Activated naive CD4-positive, alpha-beta T cell treated with anti-CD3 and anti-CD28 coated beads, Interleukin-2, amount 50 U/mL, for 72 hours (primary cell): ENCODE data around the gene PIP4K2C. TPM values are rescaled to one million over a fixed set of nuclear protein-coding genes. Genes with fewer than 3 reads are reported as not detected.

Source experiments
- ATAC-seq, 2 donors: fragments of 150-1000 bp; cut with Tn5 transposase; 2 replicates each; pipeline ENCODE4 v1.10.0; 2021; ENCODE audit warnings: mild to moderate bottlenecking in 2 of 2, moderate library complexity in 2 of 2
- DNase-seq, 2 donors: peaks; one replicate each; pipeline ENCODE4 v3.0.0; 2021 to 2022; ENCODE audit warnings: low spot score in 2 of 2
- H3K27ac Mint-ChIP-seq, 2 donors: one replicate each; pipeline ENCODE4 v1.8.0; 2022; ENCODE audit warnings: mild to moderate bottlenecking in 2 of 2, mixed read lengths in 2 of 2
- H3K36me3 Mint-ChIP-seq, 2 donors: one replicate each; pipeline ENCODE4 v1.8.0; 2022; ENCODE audit warnings: mixed read lengths in 2 of 2
- H3K9me3 Mint-ChIP-seq, 2 donors: one replicate each; pipeline ENCODE4 v1.8.0; 2022; ENCODE audit warnings: mixed read lengths in 2 of 2
- total RNA-seq, 2 donors: library from RNA; stranded (reverse); gene quantifications; one replicate each; pipeline ENCODE4 v1.2.3, GENCODE V29; 2022

Gene PIP4K2C
- total RNA-seq, 2 donors from 2014 or later = 13.8 to 43.7 TPM

DNA sequence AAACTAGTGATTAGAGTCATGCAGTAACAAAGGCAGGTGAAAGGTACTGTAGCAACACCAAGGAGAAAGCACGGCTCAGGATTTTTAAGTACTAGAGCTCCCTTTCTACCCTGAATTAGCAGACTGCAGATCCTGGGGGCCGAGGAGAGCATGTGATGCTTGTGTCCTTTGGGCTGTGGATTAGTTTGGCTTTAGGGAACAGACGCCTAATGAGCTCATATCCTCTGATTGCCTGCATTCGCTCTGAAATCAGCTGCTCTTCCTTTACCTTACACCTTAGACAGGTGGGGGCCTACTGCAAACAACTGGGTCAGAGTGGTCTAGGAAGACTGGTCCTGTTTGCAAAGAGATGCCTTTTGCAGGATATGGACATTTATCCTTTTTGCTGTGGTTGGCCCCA, 2.2 kb downstream of the PIP4K2C start:
- peak overlapping the region in 1 of 2 donors; percentile 47 for H3K27ac Mint-ChIP-seq
- H3K9me3 Mint-ChIP-seq = no peaks in the 10 kb centered on the region
- no peak for ATAC-seq
- DNase-seq = no peak
- peaks cover 0 to 11% of the 10 kb centered on the region in 2 donors for H3K36me3 Mint-ChIP-seq

- no peak for ATAC-seq
- peaks cover 0 to 13% of the 10 kb centered on the region in 2 donors for H3K36me3 Mint-ChIP-seq
- DNase-seq = no peak
- H3K27ac Mint-ChIP-seq = no peak overlapping the region
- no peaks in the 10 kb centered on the region for H3K9me3 Mint-ChIP-seq
Observed at GRCh38 chr12:57600395-57600794, 9.4 kb downstream of the PIP4K2C start.

DNA sequence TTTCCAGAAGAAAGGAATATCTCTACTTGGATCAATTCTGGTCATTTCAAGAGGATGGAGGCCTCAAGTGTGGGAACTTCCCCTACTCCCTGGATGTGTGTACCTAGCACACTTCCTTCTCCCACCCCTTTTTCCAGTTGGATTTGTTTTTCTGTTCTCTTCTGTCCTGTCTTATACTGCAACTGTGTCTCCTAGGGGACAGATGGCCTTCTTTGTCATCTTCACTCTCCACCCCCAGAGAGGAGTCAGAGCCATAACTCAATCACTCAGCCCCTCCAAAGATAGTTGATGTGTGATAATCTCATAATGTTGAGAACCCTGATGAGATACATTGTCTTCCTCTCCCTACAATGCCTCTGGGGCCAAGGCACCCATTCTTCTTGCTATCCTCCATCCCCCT, 11.6 kb downstream of the PIP4K2C start:
- no peaks in the 10 kb centered on the region for H3K9me3 Mint-ChIP-seq
- ATAC-seq (no peak), DNase-seq (no peak)
- H3K27ac Mint-ChIP-seq = no peak overlapping the region
- peaks cover 0 to 13% of the 10 kb centered on the region in 2 donors for H3K36me3 Mint-ChIP-seq

GRCh38 chr12:57603324-57603723, 12.3 kb downstream of the PIP4K2C start:
- Mint-ChIP-seq H3K9me3 (no peaks in the 10 kb centered on the region), H3K27ac (peak overlapping the region; percentile 82 to 88), H3K36me3 (peaks cover 0 to 13% of the 10 kb centered on the region in 2 donors)
- DNase-seq (no peak), ATAC-seq (no peak)

GRCh38 chr12:57603815-57604453, 12.9 kb downstream of the PIP4K2C start:
- Mint-ChIP-seq H3K36me3 (peaks cover 0 to 13% of the 10 kb centered on the region in 2 donors), H3K9me3 (no peaks in the 10 kb centered on the region), H3K27ac (peak overlapping the region; percentile 82 to 94)
- DNase-seq (no peak), ATAC-seq (no peak)

GRCh38 chr12:57604454-57604991, 13.5 kb downstream of the PIP4K2C start, which contains the start of gene DTX3:
Gene DTX3, plus strand, starts transcription at chr12:57604824. Its CDS starts 1,694 bp downstream, at chr12:57606518.
- no peaks in the 10 kb centered on the region for H3K9me3 Mint-ChIP-seq
- peak within 1 kb of the TSS; percentile 82 to 94 for H3K27ac Mint-ChIP-seq
- ATAC-seq = peak; percentile 69 to 70
- peaks cover 0 to 13% of the 10 kb centered on the region in 2 donors for H3K36me3 Mint-ChIP-seq
- peak in 1 of 2 donors; percentile 51 for DNase-seq

GRCh38 chr12:57604992-57605810, 14.2 kb downstream of the PIP4K2C start:
- peak; percentile 39 to 65 for ATAC-seq
- no peaks in the 10 kb centered on the region for H3K9me3 Mint-ChIP-seq
- H3K36me3 Mint-ChIP-seq = peaks cover 0 to 13% of the 10 kb centered on the region in 2 donors
- H3K27ac Mint-ChIP-seq = peak overlapping the region; percentile 82 to 85
- DNase-seq = no peak

DNA sequence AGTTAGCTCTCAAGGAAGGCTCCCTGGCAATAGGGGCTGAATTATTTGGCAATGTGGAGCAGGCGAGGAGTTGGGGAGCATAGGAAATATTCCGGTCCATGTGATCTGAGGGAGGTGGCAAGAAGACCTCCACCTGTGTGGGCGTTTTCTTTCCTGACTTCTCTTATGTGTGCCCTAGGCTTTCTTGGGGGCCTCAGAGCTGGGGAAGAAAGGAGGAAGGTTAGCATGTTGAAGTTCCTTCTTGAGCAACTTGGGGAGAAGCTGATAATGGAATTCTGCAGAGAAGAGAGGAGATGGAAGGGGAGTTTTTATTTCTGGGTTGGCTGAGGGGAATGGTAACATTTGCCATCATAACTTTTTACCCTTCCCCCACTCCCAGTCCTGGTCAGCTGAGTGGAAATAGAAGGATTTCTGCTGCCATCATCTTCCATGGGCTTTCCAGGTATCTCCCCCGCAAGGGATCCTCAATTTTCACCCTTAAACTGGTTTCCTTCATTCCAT, 14.9 kb downstream of the PIP4K2C start:
- Mint-ChIP-seq H3K9me3 (no peaks in the 10 kb centered on the region), H3K36me3 (peaks cover 0 to 13% of the 10 kb centered on the region in 2 donors), H3K27ac (peak overlapping the region in 1 of 2 donors; percentile 82)
- no peak for DNase-seq
- ATAC-seq = no peak

DNA sequence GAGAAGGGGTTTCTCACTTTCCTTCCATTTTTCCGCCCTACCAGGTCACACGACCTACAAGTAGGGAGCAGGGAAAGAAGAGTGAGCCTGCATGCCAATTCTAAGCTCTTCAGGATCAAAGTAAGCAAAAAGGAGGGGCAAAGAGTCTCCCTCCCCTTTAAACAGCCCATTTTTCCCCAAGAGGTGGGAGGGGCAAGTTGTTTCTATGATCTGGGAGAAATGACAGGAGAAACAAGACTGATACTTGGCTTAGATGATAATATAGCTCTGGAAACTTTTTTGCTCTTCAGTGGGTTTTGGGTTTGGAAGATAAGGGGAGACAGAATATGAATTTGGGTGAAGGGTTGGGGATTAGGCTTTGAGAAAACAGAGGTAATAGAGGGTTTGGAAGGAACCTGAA, 15.4 kb downstream of the PIP4K2C start:
- Mint-ChIP-seq H3K36me3 (peaks cover 0 to 13% of the 10 kb centered on the region in 2 donors), H3K9me3 (no peaks in the 10 kb centered on the region), H3K27ac (no peak overlapping the region)
- ATAC-seq (no peak), DNase-seq (no peak)

GRCh38 chr12:57606821-57607220, 15.8 kb downstream of the PIP4K2C start:
- ATAC-seq (no peak), DNase-seq (no peak)
- Mint-ChIP-seq H3K36me3 (peaks cover 0 to 13% of the 10 kb centered on the region in 2 donors), H3K9me3 (no peaks in the 10 kb centered on the region), H3K27ac (no peak overlapping the region)

- DNase-seq = no peak
- Mint-ChIP-seq H3K36me3 (peaks cover 0 to 4% of the 10 kb centered on the region in 2 donors), H3K9me3 (no peaks in the 10 kb centered on the region), H3K27ac (no peak overlapping the region)
- ATAC-seq = no peak
Observed at GRCh38 chr12:57607958-57608663, 17.1 kb downstream of the PIP4K2C start.

GRCh38 chr12:57609101-57609780, 18.2 kb downstream of the PIP4K2C start:
- ATAC-seq (no peak), DNase-seq (no peak)
- Mint-ChIP-seq H3K36me3 (no peaks in the 10 kb centered on the region), H3K27ac (no peak overlapping the region), H3K9me3 (no peaks in the 10 kb centered on the region)

DNA sequence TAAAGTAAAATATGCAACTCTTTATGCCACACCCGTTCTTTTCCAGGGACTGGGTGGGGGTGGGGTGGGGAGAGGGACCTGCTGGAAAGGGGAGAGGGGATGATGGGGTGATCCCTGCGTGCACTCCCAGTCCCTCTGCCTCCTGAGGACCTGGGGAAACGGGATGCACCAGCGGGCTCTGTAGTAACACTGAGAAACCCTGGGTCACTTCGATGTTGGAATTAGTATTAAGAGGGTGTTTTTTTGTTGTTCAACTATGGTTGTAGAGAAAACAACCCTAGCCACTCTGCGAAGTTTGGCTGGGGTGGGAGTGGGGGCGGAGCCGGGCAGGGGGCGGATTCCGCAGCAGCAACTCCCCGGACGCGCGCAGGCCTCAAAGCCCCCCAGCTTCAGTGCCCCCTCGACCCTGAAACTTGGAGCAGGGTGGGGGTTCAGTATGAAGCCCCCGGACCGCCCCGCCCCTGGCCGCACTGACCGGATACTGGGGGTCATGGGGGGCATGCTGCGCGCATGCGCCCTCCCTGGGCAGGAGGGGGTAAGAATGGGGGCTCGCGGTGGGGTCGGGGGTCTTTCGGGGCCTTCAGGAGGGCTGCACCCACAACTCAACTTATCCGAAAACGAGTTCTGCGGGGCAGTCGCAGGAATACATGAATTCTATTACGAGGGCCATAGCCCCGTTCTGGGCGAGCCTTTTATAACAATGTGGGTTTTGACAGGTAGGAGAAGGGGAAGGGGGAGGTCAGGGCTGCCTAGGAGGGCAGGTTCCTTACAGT, 19.0 kb downstream of the PIP4K2C start:
- no peak for DNase-seq
- H3K27ac Mint-ChIP-seq = no peak overlapping the region
- no peak for ATAC-seq
- H3K36me3 Mint-ChIP-seq = no peaks in the 10 kb centered on the region
- no peaks in the 10 kb centered on the region for H3K9me3 Mint-ChIP-seq

DNA sequence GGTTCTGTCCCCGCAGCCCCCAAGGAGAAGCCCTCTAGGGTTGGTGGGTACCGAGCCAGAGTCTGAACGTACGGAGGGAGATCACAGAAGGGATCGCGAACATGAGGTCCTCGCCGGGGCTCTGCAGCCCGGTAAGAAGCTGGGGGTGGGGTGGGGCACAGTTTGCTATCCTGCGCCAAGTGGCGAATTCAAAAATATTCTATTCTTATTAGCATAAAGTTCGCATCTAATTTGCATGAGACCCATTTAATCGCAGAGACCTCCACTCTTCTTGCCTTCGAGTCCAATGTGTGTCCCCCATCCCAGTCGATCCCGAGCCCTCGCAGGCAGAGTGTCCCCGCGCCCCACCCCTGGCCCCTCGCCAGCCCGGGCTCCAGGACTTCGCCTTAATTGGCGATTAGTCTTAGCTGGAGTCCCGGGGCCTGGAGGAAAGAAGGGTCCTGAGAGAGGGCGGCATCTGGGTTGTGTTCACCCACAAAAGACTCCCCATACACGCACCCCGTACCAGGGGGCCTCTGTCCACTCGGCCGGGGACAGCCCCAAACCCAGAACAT, 19.6 kb downstream of the PIP4K2C start:
- ATAC-seq (no peak), DNase-seq (no peak)
- H3K36me3 Mint-ChIP-seq = no peaks in the 10 kb centered on the region
- no peaks in the 10 kb centered on the region for H3K9me3 Mint-ChIP-seq
- H3K27ac Mint-ChIP-seq = no peak overlapping the region

DNA sequence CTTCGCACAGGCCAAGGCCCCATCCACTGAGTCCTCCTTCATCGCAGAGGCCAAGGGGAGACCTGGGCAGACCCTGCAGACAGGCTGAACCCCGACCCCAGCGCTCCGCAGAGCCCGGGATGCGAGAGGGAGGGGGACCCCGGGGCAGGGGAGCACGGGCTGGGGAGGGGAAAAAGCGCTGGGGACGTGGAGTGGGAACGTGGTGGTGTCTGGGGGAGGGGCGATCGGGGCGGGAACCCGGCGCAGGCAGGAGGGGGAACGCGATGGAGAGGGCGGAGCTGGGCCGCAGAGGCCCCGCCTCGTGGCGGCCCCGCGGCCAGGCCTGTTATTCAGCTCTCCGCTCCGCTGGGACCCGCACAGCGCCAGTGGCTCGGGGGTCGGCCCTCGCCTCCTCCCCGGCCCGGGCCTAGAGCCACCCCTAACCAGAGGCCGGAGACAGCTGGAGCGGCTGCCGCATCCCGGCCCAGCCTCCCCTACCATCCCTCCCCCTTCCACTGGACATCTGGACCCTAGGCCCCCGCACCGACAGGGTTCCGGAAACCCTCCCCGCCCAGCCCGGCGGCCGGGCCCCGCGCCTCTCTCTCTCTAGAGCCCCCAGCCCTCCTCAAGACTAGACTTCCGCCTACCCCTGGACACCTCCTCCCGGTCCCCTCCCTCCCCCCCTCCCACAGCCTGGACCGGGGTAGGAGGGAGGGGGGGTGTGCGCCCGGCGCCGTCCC, 20.3 kb downstream of the PIP4K2C start, which contains the start of gene ARHGEF25:
Gene ARHGEF25, plus strand, starts transcription at position 328 of the 719 bp plus-strand sequence. CDS start 460 bp downstream, outside the sequence.
- Mint-ChIP-seq H3K9me3 (no peaks in the 10 kb centered on the region), H3K36me3 (no peaks in the 10 kb centered on the region), H3K27ac (no peak within 1 kb of the TSS)
- ATAC-seq (peak; percentile 81 to 86), DNase-seq (peak in 1 of 2 donors; percentile 66)
